SK-N-SH (cell line): ENCODE results near the gene CKAP2L. TPM values are rescaled to one million over a fixed set of nuclear protein-coding genes. Genes with fewer than 3 reads are reported as not detected.

Experiments used
- CTCF ChIA-PET: fragments of 300-600, 350-600 bp; formaldehyde crosslinking; extraction: SDS; loops from one replicate; lab custom pipeline; 2021; lab: Yijun Ruan, JAX
- POLR2A ChIA-PET: fragments of 350-600 bp; sonication (Branson Sonifier 250); formaldehyde crosslinking; extraction: SDS; loops from one replicate; lab custom pipeline; 2020; ENCODE audit warnings: antibody characterized with exemption, inconsistent platforms; lab: Yijun Ruan, JAX
- DNase-seq: peaks from one replicate; pipeline ENCODE4 v3.0.0; 2012
- H2AFZ ChIP-seq: fragments of 200-600 bp; sonication (generic); 2 replicates; pipeline ENCODE4 v1.8.1; 2016; ENCODE audit warnings: antibody characterized with exemption, mild to moderate bottlenecking, low read depth
- H3F3A ChIP-seq: fragments of 200-600 bp; sonication (generic); replicated peaks from 2 replicates; pipeline ENCODE3; 2016; ENCODE audit warnings: antibody characterized with exemption, mild to moderate bottlenecking; ENCODE audit not compliant: insufficient read depth
- H3K27ac ChIP-seq, 2 experiments: fragments of 200-500 bp in 1 of 2; fragments of 200-600 bp in 1 of 2; sonication (Bioruptor generic) in 1 of 2; sonication (generic), shearing (Covaris generic) in 1 of 2; 2 replicates each; pipeline versions ENCODE4 v1.5.1 to v1.6.1; 2014 to 2016; ENCODE audit warnings: low read depth in 2 of 2, inconsistent platforms in 1 of 2, low read length in 1 of 2, mild to moderate bottlenecking in 1 of 2, mixed read lengths in 1 of 2
- H3K27me3 ChIP-seq: fragments of 200-600 bp; sonication (generic), shearing (Covaris generic); 2 replicates; pipeline ENCODE4 v1.6.1; 2016; ENCODE audit warnings: mixed run types; ENCODE audit not compliant: insufficient read depth
- H3K36me3 ChIP-seq, 2 experiments: fragments of 200-500 bp in 1 of 2; fragments of 200-600 bp in 1 of 2; sonication (Bioruptor generic) in 1 of 2; sonication (generic) in 1 of 2; replicated peaks in 1 of 2; 2 replicates each; pipeline versions ENCODE3 to v1.5.1; 2014 to 2016; ENCODE audit warnings: low read length in 1 of 2, mild to moderate bottlenecking in 1 of 2; ENCODE audit not compliant: insufficient read depth in 2 of 2, control insufficient read depth in 1 of 2
- H3K4me1 ChIP-seq, 2 experiments: fragments of 200-500 bp in 1 of 2; fragments of 200-600 bp in 1 of 2; sonication (Bioruptor generic) in 1 of 2; sonication (generic), shearing (Covaris generic) in 1 of 2; 2 replicates each; pipeline versions ENCODE4 v1.5.1 to v1.6.1; 2014 to 2016; ENCODE audit warnings: low read depth in 1 of 2, low read length in 1 of 2, mixed run types in 1 of 2; ENCODE audit not compliant: insufficient read depth in 2 of 2, control insufficient read depth in 1 of 2
- H3K4me2 ChIP-seq: fragments of 200-600 bp; sonication (generic), shearing (Covaris generic); 2 replicates; pipeline ENCODE4 v1.6.1; 2017; ENCODE audit warnings: mixed run types
- H3K4me3 ChIP-seq, 2 experiments: fragments of 200-500 bp in 1 of 2; fragments of 200-600 bp in 1 of 2; sonication (Bioruptor generic) in 1 of 2; sonication (generic), shearing (Covaris generic) in 1 of 2; 2 replicates each; pipeline versions ENCODE4 v1.5.1 to v1.8.1; 2014 to 2016; ENCODE audit warnings: low read depth in 2 of 2, inconsistent platforms in 1 of 2, low read length in 1 of 2, mild to moderate bottlenecking in 1 of 2, mixed read lengths in 1 of 2, moderate library complexity in 1 of 2
- H3K79me2 ChIP-seq: fragments of 200-600 bp; sonication (generic); 2 replicates; pipeline ENCODE4 v1.8.1; 2017; ENCODE audit warnings: mild to moderate bottlenecking; ENCODE audit not compliant: insufficient read depth
- H3K9ac ChIP-seq: fragments of 200-600 bp; sonication (generic); 2 replicates; pipeline ENCODE4 v1.6.1; 2017; ENCODE audit warnings: mixed run types
- H3K9me2 ChIP-seq: fragments of 200-600 bp; sonication (generic); 2 replicates; pipeline ENCODE4 v1.6.1; 2017; ENCODE audit warnings: mixed run types
- H3K9me3 ChIP-seq: fragments of 200-600 bp; sonication (generic); 2 replicates; pipeline ENCODE4 v1.6.1; 2017; ENCODE audit warnings: mixed run types, mild to moderate bottlenecking, moderate library complexity
- H4K20me1 ChIP-seq: fragments of 200-600 bp; sonication (generic); 2 replicates; pipeline ENCODE4 v1.6.1; 2017; ENCODE audit warnings: mild to moderate bottlenecking, mixed run types; ENCODE audit not compliant: insufficient read depth
- CTCF ChIP-seq: fragments of 200-600 bp; sonication (generic); IDR thresholded peaks from 2 replicates; pipeline ENCODE4 v1.6.1; 2017; ENCODE audit warnings: antibody characterized with exemption, mild to moderate bottlenecking, moderate library complexity
- ELF1 ChIP-seq: IDR thresholded peaks from 2 replicates; pipeline ENCODE4 v1.4.0; 2012
- FOSL2 ChIP-seq: IDR thresholded peaks from 2 replicates; pipeline ENCODE4 v1.4.0; 2012; ENCODE audit warnings: low read depth, mild to moderate bottlenecking, moderate library complexity, borderline replicate concordance
- FOXJ3 ChIP-seq: sonication (generic); formaldehyde crosslinking; IDR thresholded peaks from 2 replicates; pipeline ENCODE4 v1.5.1; 2020; ENCODE audit warnings: mild to moderate bottlenecking, missing genetic modification reagents
- FOXM1 ChIP-seq: IDR thresholded peaks from 2 replicates; pipeline ENCODE4 v1.4.0; 2012; ENCODE audit warnings: low read depth, mild to moderate bottlenecking
- GABPA ChIP-seq: IDR thresholded peaks from 2 replicates; pipeline ENCODE4 v1.4.0; 2012; ENCODE audit warnings: low read depth, mild to moderate bottlenecking
- GATA2 ChIP-seq: sonication (generic); formaldehyde crosslinking; IDR thresholded peaks from 2 replicates; pipeline ENCODE4 v1.5.0; 2020; ENCODE audit warnings: mild to moderate bottlenecking, missing genetic modification reagents
- JUND ChIP-seq: IDR thresholded peaks from 2 replicates; pipeline ENCODE4 v1.4.0; 2012
- MEF2A ChIP-seq: IDR thresholded peaks from 2 replicates; pipeline ENCODE4 v1.4.0; 2012; ENCODE audit warnings: low read depth, borderline replicate concordance
- MXI1 ChIP-seq: IDR thresholded peaks from 2 replicates; pipeline ENCODE4 v1.6.1; 2012; ENCODE audit warnings: mild to moderate bottlenecking, low read depth, low read length, improper control_type of control experiment
- NFIC ChIP-seq: IDR thresholded peaks from 2 replicates; pipeline ENCODE4 v1.4.0; 2012; ENCODE audit warnings: borderline replicate concordance
- POLR2AphosphoS5 ChIP-seq: IDR thresholded peaks from 2 replicates; pipeline ENCODE4 v1.6.1; 2012; ENCODE audit warnings: low read depth, low read length
- TAF1 ChIP-seq: IDR thresholded peaks from 2 replicates; pipeline ENCODE4 v1.6.1; 2012; ENCODE audit warnings: low read depth, mild to moderate bottlenecking, low read length, moderate library complexity, borderline replicate concordance
- TEAD4 ChIP-seq: IDR thresholded peaks from 2 replicates; pipeline ENCODE4 v1.4.0; 2012; ENCODE audit warnings: mild to moderate bottlenecking, borderline replicate concordance; ENCODE audit not compliant: insufficient read depth
- YY1 ChIP-seq: IDR thresholded peaks from 2 replicates; pipeline ENCODE4 v1.4.0; 2012; ENCODE audit warnings: low read depth, mild to moderate bottlenecking
- ZBTB33 ChIP-seq: IDR thresholded peaks from 2 replicates; pipeline ENCODE4 v1.4.0; 2012; ENCODE audit warnings: low read depth, borderline replicate concordance
- WGBS: methylation state at CpG from one replicate; pipeline ENCODE4 v1.1.6; 2017; ENCODE audit warnings: low lambda C conversion rate; 5-methylcytosine and 5-hydroxymethylcytosine counted together
- polyA plus RNA-seq, 3 experiments: library from polyadenylated mRNA; depleted of rRNA; stranded (reverse); fragments of >200 nt; gene quantifications; 2 replicates each; pipeline ENCODE4 v1.2.3, GENCODE V29; 2012

The CKAP2L gene
- polyA plus RNA-seq, 1 of the 3 experiments (the other 2 are of a cell fraction) = 2.9 TPM

GRCh38 chr2:112731479-112731878 is 32.9 kb downstream of the CKAP2L start:
- H3K9me2 ChIP-seq = no peaks in the 10 kb centered on the region
- ChIA-PET CTCF (interaction anchor here (1.2 to 1.7 kb wide), 4 partner anchors 11 to 210 kb away, joined by 3 to 6 read pairs (median 4); no protein-coding TSS in a partner anchor), POLR2A (no interaction called here)
- H3K27ac ChIP-seq = no peak overlapping the region
- no peak for DNase-seq
- peaks cover 5% of the 10 kb centered on the region for H3F3A ChIP-seq
- H4K20me1 ChIP-seq = no peaks in the 10 kb centered on the region
- H3K4me1 ChIP-seq = peaks cover 0 to 6% of the 10 kb centered on the region in 2 experiments; a peak in 1 of 4 replicates
- WGBS = 80% methylated on average over 2 of the region's 2 CpGs
- H3K27me3 ChIP-seq = no peaks in the 10 kb centered on the region
- H3K9me3 ChIP-seq = no peaks in the 10 kb centered on the region
- H3K79me2 ChIP-seq = no peaks in the 10 kb centered on the region
- H3K9ac ChIP-seq = no peak overlapping the region
- no peak overlapping the region for H2AFZ ChIP-seq
- H3K4me2 ChIP-seq = no peak overlapping the region
- TF ChIP-seq MEF2A (no peak), CTCF (no peak), GABPA (no peak), FOXJ3 (no peak), NFIC (no peak), ZBTB33 (no peak), FOXM1 (no peak), YY1 (no peak), FOSL2 (no peak)
- no peak overlapping the region for H3K4me3 ChIP-seq
- H3K36me3 ChIP-seq = no peaks in the 10 kb centered on the region

GRCh38 chr2:112730791-112731190 is 33.6 kb downstream of the CKAP2L start:
- Histone ChIP-seq H3K27me3 (no peaks in the 10 kb centered on the region), H4K20me1 (no peaks in the 10 kb centered on the region), H3K9me2 (no peaks in the 10 kb centered on the region), H3K27ac (no peak overlapping the region), H3K4me2 (no peak overlapping the region), H3F3A (no peaks in the 10 kb centered on the region), H3K4me3 (no peak overlapping the region), H3K36me3 (no peaks in the 10 kb centered on the region), H3K4me1 (peaks cover 0 to 6% of the 10 kb centered on the region in 2 experiments; a peak in 1 of 4 replicates), H3K9me3 (no peaks in the 10 kb centered on the region), H3K9ac (no peak overlapping the region), H2AFZ (no peak overlapping the region), H3K79me2 (no peaks in the 10 kb centered on the region)
- TF ChIP-seq MXI1 (no peak), TAF1 (no peak), CTCF (no peak), ZBTB33 (no peak), POLR2AphosphoS5 (no peak), JUND (no peak), MEF2A (no peak), TEAD4 (no peak), NFIC (no peak), GATA2 (CRISPR knock-in tag) (no peak), FOXM1 (no peak), ELF1 (no peak)
- no peak for DNase-seq
- POLR2A ChIA-PET = no interaction called here
- 80% methylated on average over 5 of the region's 5 CpGs for WGBS
- CTCF ChIA-PET = interaction anchor here (1.0 to 1.7 kb wide), 4 partner anchors 20 to 211 kb away, joined by 3 to 6 read pairs (median 5); no protein-coding TSS in a partner anchor
